HepG2 (cell line): ENCODE data around the gene SOX5. TPM values are rescaled to one million over a fixed set of nuclear protein-coding genes. Genes with fewer than 3 reads are reported as not detected.
A peak's percentile ranks its signal among the peaks of the same experiment; 100 is the strongest.
"Not testable (repeated sequence)": the region's sequence is repeated elsewhere in the genome, so short reads cannot be mapped to it uniquely, and the experiment has no call there.

Source experiments
- ATAC-seq: fragments of 200-7000 bp; cut with Tn5 transposase; 3 replicates; pipeline ENCODE4 v1.9.1; 2020; ENCODE audit warnings: mild to moderate bottlenecking, moderate library complexity
- BruUV-seq: library from RNA; stranded (reverse); fragments of 400-500 nt; replicated peaks from 2 replicates; lab custom pipeline; 2021; lab: Mats Ljungman, UMichigan
- CTCF ChIA-PET: fragments of 300-600 bp; formaldehyde crosslinking; extraction: SDS; loops from one replicate; lab custom pipeline; 2021; ENCODE audit warnings: low total read pairs, inconsistent platforms, low intra/inter-chr PET ratio; lab: Yijun Ruan, JAX
- POLR2A ChIA-PET: fragments of 350-600 bp; sonication (Branson Sonifier 250); formaldehyde crosslinking; loops from one replicate; lab custom pipeline; 2020; ENCODE audit warnings: antibody characterized with exemption, inconsistent platforms; lab: Yijun Ruan, JAX
- DNase-seq: peaks from one replicate; pipeline ENCODE4 v3.0.0-alpha.2; 2015; ENCODE audit warnings: low spot score
- FAIRE-seq: peaks from 3 replicates; lab custom pipeline; 2011; peaks lifted over from hg19 to GRCh38; lab: Jason Lieb, UNC
- H2AFZ ChIP-seq: one replicate; pipeline ENCODE4 v1.6.1; 2011; ENCODE audit warnings: low read length, inconsistent platforms
- H3K27ac ChIP-seq: fragments of 300-600 bp; 3 replicates; pipeline ENCODE4 v1.8.0; 2011; ENCODE audit warnings: mixed run types, mild to moderate bottlenecking, mixed read lengths, low read length, inconsistent platforms; ENCODE audit not compliant: insufficient read depth; ENCODE audit errors: extremely low read length
- H3K27me3 ChIP-seq, 2 experiments: fragments of 200-600 bp in 1 of 2; 2 replicates in 1 of 2; 3 replicates in 1 of 2; pipeline versions ENCODE4 v1.6.0 to v1.8.0; 2011; ENCODE audit warnings: low read length in 2 of 2, mild to moderate bottlenecking in 2 of 2, moderate library complexity in 2 of 2, inconsistent platforms in 1 of 2; ENCODE audit not compliant: insufficient read depth in 2 of 2, control insufficient read depth in 1 of 2
- H3K36me3 ChIP-seq, 2 experiments: fragments of 200-600 bp in 1 of 2; replicated peaks in 1 of 2; 2 replicates in 1 of 2; 3 replicates in 1 of 2; pipeline versions ENCODE4 v1.5.1 to v1.8.0; 2011; ENCODE audit warnings: low read length in 2 of 2, inconsistent platforms in 1 of 2; ENCODE audit not compliant: insufficient read depth in 2 of 2, control insufficient read depth in 1 of 2
- H3K4me1 ChIP-seq: 2 replicates; pipeline ENCODE4 v1.5.1; 2012; ENCODE audit warnings: low read length, inconsistent platforms; ENCODE audit not compliant: insufficient read depth
- H3K4me2 ChIP-seq: 2 replicates; pipeline ENCODE4 v1.6.0; 2011; ENCODE audit warnings: low read depth, low read length, inconsistent platforms
- H3K4me3 ChIP-seq, 3 experiments: fragments of 200-600 bp in 1 of 3; sonication (generic), shearing (Covaris generic) in 1 of 3; replicated peaks in 1 of 3; 2 replicates each; pipeline ENCODE4 v1.5.1; 2011 to 2016; ENCODE audit warnings: low read length in 3 of 3, inconsistent platforms in 2 of 3, low read depth in 2 of 3, mild to moderate bottlenecking in 2 of 3, control low read depth in 1 of 3, mixed read lengths in 1 of 3; ENCODE audit not compliant: insufficient read depth in 1 of 3
- H3K79me2 ChIP-seq: one replicate; pipeline ENCODE4 v1.6.1; 2011; ENCODE audit warnings: low read length, inconsistent platforms; ENCODE audit not compliant: insufficient read depth
- H3K9ac ChIP-seq: 2 replicates; pipeline ENCODE4 v1.6.0; 2011; ENCODE audit warnings: mild to moderate bottlenecking, low read depth, low read length, inconsistent platforms; ENCODE audit not compliant: insufficient read depth
- H3K9me3 ChIP-seq: 2 replicates; pipeline ENCODE4 v1.5.1; 2012; ENCODE audit warnings: mild to moderate bottlenecking, low read length
- H4K20me1 ChIP-seq: 2 replicates; pipeline ENCODE4 v1.6.0; 2011; ENCODE audit warnings: inconsistent platforms, mild to moderate bottlenecking, low read length, moderate library complexity; ENCODE audit not compliant: insufficient read depth
- EP300 ChIP-seq, 3 experiments: sonication (generic) in 1 of 3; formaldehyde crosslinking in 1 of 3; IDR thresholded peaks; 2 replicates each; pipeline versions ENCODE4 v1.5.1 to v1.6.1; 2011 to 2020; ENCODE audit warnings: low read depth in 2 of 3, low read length in 2 of 3, borderline replicate concordance in 1 of 3, improper control_type of control experiment in 1 of 3, mild to moderate bottlenecking in 1 of 3, missing genetic modification reagents in 1 of 3, moderate library complexity in 1 of 3
- FOXA3 ChIP-seq: IDR thresholded peaks from 2 replicates; pipeline ENCODE4 v1.6.1; 2016; ENCODE audit warnings: missing genetic modification reagents, missing compliant biosample characterization
- FOXK2 ChIP-seq: fragments of 450-650 bp; IDR thresholded peaks from 2 replicates; pipeline ENCODE4 v1.6.1; 2016
- GATAD2A ChIP-seq: IDR thresholded peaks from 2 replicates; pipeline ENCODE4 v1.6.1; 2016
- MAZ ChIP-seq, 2 experiments: sonication (generic) in 1 of 2; formaldehyde crosslinking in 1 of 2; IDR thresholded peaks; 2 replicates each; pipeline versions ENCODE4 v1.5.0 to v1.6.1; 2012 to 2020; ENCODE audit warnings: low read depth in 2 of 2, mild to moderate bottlenecking in 2 of 2, borderline replicate concordance in 1 of 2, improper control_type of control experiment in 1 of 2, low read length in 1 of 2, missing genetic modification reagents in 1 of 2, moderate library complexity in 1 of 2
- RXRB ChIP-seq: IDR thresholded peaks from 2 replicates; pipeline ENCODE4 v1.6.1; 2016; ENCODE audit warnings: borderline replicate concordance, missing genetic modification reagents, missing compliant biosample characterization
- ZBED4 ChIP-seq: sonication (generic); formaldehyde crosslinking; IDR thresholded peaks from 2 replicates; pipeline ENCODE4 v1.4.0; 2020; ENCODE audit warnings: missing genetic modification reagents, borderline replicate concordance
- ZNF180 ChIP-seq: sonication (generic); formaldehyde crosslinking; IDR thresholded peaks from 2 replicates; pipeline ENCODE4 v1.4.0; 2020; ENCODE audit warnings: low read depth, missing genetic modification reagents, borderline replicate concordance
- ZNF253 ChIP-seq: sonication (generic); formaldehyde crosslinking; IDR thresholded peaks from 2 replicates; pipeline ENCODE4 v1.8.0; 2022; ENCODE audit warnings: mild to moderate bottlenecking, missing genetic modification reagents, borderline replicate concordance
- ZNF501 ChIP-seq: sonication (generic); formaldehyde crosslinking; IDR thresholded peaks from 2 replicates; pipeline ENCODE4 v1.5.1; 2020; ENCODE audit warnings: mild to moderate bottlenecking, moderate library complexity, missing genetic modification reagents
- ZNF558 ChIP-seq: sonication (generic); formaldehyde crosslinking; IDR thresholded peaks from 2 replicates; pipeline ENCODE4 v1.9.0; 2022; ENCODE audit warnings: mild to moderate bottlenecking, missing genetic modification reagents, borderline replicate concordance
- WGBS: methylation state at CpG from one replicate; pipeline ENCODE4 v1.1.6; 2017; ENCODE audit warnings: low lambda C conversion rate; 5-methylcytosine and 5-hydroxymethylcytosine counted together
- in situ Hi-C: cut with HindIII; loops from 2 replicates; pipeline ENCODE4 v1.10.0; 2017; ENCODE audit warnings: low pct_unique_long_range_greater_than_20kb; ENCODE audit not compliant: extremely low pct_ligation_motif_present
- intact Hi-C: fragments of 100-400 bp; cut with micrococcal nuclease; formaldehyde crosslinking; loops from one replicate; pipeline ENCODE4 v1.10.0; 2022; ENCODE audit not compliant: unreplicated experiment
- polyA plus RNA-seq, 8 experiments: library from polyadenylated mRNA; depleted of rRNA in 3 of 8; stranded (reverse) in 7 of 8; unstranded in 1 of 8; fragments of >200 nt; fragmentation: Illumina TruSeq in 4 of 8; extraction: Trizol in 4 of 8; gene quantifications; 2 replicates each; pipeline versions ENCODE4 v1.2.1 to v1.2.3, GENCODE V29; 2011 to 2016; ENCODE audit warnings: low read depth in 4 of 8, missing spikeins in 1 of 8, mixed read lengths in 1 of 8; ENCODE audit not compliant: insufficient read depth in 1 of 8
- total RNA-seq, 5 experiments: library from RNA; depleted of rRNA; stranded (reverse); fragments of >200 nt; fragmentation: Illumina TruSeq; extraction: Trizol; gene quantifications; 2 replicates each; pipeline ENCODE4 v1.2.3, GENCODE V29; 2016; ENCODE audit warnings: low read depth in 1 of 5
- TF ChIP-seq, protein P1 (sequence below): IDR thresholded peaks from 2 replicates; pipeline ENCODE4 v1.4.0; 2020; ENCODE audit warnings: mild to moderate bottlenecking, missing genetic modification reagents

The SOX5 gene
- total and polyA plus RNA-seq, 2 of the 13 experiments (the other 11 are each of a cell fraction or from before 2014, with no cell fraction given), result 18.5 to 76.4 TPM

DNA sequence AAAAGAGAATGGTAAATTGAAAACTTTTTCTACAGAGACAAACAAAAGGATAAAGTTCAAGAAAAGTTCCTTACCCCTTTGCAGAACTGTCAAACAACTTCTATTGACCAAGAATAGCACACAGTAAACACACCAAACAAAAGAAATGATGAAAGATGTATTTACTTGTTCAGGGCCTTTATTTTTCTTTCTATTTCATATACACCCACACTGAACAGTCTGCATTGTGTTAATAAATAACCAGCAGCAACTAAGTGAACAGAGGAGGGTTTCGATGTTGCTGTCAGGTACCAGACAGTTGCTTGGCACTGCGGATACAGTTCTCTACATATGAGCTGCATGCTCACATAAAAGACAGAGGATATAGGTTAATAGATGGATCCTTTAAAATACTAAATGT lies 122.1 kb downstream of the SOX5 start (continued):
- TF ChIP-seq RXRB (0 out of 2 replicates have a peak, but pooled peaks have one; percentile 26), ZNF253 (CRISPR knock-in tag) (no peak), FOXK2 (no peak), EP300 (IDR thresholded peaks at IDR 0.05; ENCODE audit: low read depth in 2 of 2, low read length in 2 of 2) (peak in 1 of 2 experiments; percentile 28; a peak in 1 of 4 replicates), EP300 (CRISPR knock-in tag; IDR thresholded peaks at IDR 0.05; ENCODE audit: borderline replicate concordance) (no peak), MAZ (IDR thresholded peaks at IDR 0.05; ENCODE audit: borderline replicate concordance, low read depth, low read length) (no peak), MAZ (CRISPR knock-in tag; IDR thresholded peaks at IDR 0.05; ENCODE audit: low read depth) (no peak), ZNF180 (CRISPR knock-in tag) (no peak), ZBED4 (CRISPR knock-in tag) (no peak), ZNF558 (no peak), FOXA3 (peak; percentile 65; the same call in 1 of the 2 replicates), ZNF501 (CRISPR knock-in tag) (no peak), GATAD2A (peak; percentile 70)
- TF ChIP-seq, protein P1, sequence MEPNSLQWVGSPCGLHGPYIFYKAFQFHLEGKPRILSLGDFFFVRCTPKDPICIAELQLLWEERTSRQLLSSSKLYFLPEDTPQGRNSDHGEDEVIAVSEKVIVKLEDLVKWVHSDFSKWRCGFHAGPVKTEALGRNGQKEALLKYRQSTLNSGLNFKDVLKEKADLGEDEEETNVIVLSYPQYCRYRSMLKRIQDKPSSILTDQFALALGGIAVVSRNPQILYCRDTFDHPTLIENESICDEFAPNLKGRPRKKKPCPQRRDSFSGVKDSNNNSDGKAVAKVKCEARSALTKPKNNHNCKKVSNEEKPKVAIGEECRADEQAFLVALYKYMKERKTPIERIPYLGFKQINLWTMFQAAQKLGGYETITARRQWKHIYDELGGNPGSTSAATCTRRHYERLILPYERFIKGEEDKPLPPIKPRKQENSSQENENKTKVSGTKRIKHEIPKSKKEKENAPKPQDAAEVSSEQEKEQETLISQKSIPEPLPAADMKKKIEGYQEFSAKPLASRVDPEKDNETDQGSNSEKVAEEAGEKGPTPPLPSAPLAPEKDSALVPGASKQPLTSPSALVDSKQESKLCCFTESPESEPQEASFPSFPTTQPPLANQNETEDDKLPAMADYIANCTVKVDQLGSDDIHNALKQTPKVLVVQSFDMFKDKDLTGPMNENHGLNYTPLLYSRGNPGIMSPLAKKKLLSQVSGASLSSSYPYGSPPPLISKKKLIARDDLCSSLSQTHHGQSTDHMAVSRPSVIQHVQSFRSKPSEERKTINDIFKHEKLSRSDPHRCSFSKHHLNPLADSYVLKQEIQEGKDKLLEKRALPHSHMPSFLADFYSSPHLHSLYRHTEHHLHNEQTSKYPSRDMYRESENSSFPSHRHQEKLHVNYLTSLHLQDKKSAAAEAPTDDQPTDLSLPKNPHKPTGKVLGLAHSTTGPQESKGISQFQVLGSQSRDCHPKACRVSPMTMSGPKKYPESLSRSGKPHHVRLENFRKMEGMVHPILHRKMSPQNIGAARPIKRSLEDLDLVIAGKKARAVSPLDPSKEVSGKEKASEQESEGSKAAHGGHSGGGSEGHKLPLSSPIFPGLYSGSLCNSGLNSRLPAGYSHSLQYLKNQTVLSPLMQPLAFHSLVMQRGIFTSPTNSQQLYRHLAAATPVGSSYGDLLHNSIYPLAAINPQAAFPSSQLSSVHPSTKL (CRISPR knock-in tag), result peak; percentile 62

GRCh38 chr12:23825124-23825523 lies 124.3 kb downstream of the SOX5 start:
- H3K27ac ChIP-seq, DNase-seq, H3K27me3 ChIP-seq, FAIRE-seq, H3K79me2 ChIP-seq, H3K9ac ChIP-seq, CTCF ChIA-PET, H4K20me1 ChIP-seq, H3K9me3 ChIP-seq, H3K4me3 ChIP-seq, in situ Hi-C loops, H3K4me2 ChIP-seq, ATAC-seq, POLR2A ChIA-PET, H2AFZ ChIP-seq, BruUV-seq, intact Hi-C loops: not testable (repeated sequence)
- WGBS, result 91% methylated on average over 11 of the region's 11 CpGs
- Histone ChIP-seq H3K36me3 (peaks cover 5 to 24% of the 10 kb centered on the region in 2 experiments; a peak in 4 of 5 replicates), H3K4me1 (peaks cover 26% of the 10 kb centered on the region)
